Measurements from ENCODE around the gene MIGA2.

The MIGA2 gene

GRCh38 chr9:129074106-129074505, 37.7 kb downstream of the MIGA2 start:
- DNase-seq = no peak

DNA sequence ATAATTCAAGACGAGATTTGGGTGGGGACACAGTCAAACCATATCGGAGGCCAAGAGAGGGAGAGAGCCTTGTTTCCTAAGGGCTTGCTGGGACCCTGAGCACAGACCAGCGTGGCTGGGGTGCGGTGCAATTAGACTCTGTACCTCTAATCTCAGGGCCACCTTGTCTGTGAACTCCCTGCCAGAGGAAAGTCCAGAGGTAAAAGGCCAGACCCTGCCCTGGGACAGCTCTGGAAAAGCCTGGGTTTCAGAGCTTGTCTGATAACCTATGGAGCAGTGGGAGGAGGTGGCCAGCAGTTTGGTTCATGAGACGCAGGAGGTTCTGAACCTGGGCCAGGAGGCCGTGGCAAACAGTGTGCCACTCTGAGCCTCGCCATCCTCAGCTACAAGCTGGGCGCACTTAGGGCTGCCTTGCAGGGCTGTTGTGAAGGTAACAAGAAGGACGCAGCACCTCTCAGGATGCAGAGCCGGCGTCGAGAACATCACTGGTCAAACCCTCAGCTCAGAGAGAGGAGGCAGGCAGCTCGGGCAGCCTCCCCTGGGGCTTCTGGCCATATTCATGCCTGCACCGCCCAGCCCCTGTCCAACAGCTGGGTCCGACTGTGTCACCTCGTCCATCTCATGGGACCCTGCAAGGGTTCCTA, 39.7 kb downstream of the MIGA2 start:
- no peak for DNase-seq

DNA sequence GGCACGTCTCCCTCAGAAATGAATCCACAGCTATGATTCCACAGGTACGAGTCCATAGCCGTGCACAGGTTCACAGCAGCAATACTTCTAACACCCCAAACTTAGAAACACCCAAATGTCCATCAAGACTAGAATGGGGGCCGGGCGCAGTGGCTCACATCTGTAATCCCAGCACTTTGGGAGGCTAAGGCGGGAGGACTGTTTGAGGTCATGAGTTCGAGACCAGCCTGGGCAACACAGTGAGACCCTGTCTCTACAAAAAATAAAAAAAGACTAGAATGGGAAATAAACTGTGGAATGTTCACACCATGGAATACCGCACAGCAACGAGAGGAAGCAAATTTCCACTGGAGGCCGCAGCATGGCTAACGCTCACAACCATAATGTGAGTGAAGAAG, 40.2 kb downstream of the MIGA2 start:
- DNase-seq = no peak

DNA sequence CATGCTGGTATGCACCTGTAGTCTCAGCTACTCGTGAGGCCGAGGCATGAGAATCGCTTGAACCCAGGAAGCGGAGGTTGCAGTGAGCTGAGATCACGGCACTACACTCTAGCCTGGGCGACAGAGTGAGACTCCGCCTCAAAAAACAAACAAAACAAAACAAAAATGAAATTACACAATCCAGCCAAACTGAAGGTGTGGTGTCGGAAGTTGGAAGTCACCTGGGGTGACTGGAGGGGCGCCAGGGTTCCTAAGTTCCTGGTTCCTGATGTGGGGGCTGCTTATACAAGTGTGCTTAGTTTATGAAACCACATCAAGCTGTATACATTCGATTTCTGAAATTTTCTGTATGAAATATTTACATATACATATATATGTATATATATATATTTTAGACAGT, 40.8 kb downstream of the MIGA2 start:
- DNase-seq = no peak

GRCh38 chr9:129078691-129079503, 42.5 kb downstream of the MIGA2 start:
- DNase-seq = no peak

- no peak for DNase-seq
These were observed 43.4 kb downstream of the MIGA2 start for GRCh38 chr9:129079829-129080228.

- DNase-seq = no peak
These were observed 43.8 kb downstream of the MIGA2 start for GRCh38 chr9:129080298-129080600.

- peak; percentile 96 for DNase-seq
These were observed 44.4 kb downstream of the MIGA2 start, which contains the start of gene DOLPP1 for GRCh38 chr9:129080601-129081387. TSS of gene DOLPP1 (plus strand) at chr9:129081111. CDS start at chr9:129081132, 21 bp downstream.

GRCh38 chr9:129081388-129081904, 45.0 kb downstream of the MIGA2 start:
- DNase-seq = no peak

GRCh38 chr9:129084087-129084486, 47.7 kb downstream of the MIGA2 start:
- no peak for DNase-seq

DNA sequence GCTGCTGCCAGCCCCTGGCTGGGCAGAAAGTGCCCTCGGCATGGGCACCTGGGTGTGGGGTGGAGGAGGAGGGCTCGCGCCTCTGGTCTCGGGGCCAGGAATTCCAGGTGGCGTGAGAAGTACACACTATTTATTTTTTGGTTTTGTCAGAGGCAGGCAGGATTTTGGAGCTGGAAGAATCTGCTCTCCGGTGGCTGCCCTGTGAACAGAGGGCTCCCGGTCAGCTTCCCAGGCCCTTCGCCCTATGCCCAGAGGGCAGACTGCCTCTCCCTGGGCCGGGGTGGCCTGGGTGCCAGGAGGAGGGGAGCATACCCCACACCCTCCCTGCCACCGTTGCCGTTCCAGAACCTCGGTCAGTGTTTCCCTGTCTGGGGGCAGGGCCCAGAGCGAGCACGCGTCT, 52.8 kb downstream of the MIGA2 start:
- DNase-seq = no peak

GRCh38 chr9:129093602-129094386, 57.4 kb downstream of the MIGA2 start:
- no peak for DNase-seq

DNA sequence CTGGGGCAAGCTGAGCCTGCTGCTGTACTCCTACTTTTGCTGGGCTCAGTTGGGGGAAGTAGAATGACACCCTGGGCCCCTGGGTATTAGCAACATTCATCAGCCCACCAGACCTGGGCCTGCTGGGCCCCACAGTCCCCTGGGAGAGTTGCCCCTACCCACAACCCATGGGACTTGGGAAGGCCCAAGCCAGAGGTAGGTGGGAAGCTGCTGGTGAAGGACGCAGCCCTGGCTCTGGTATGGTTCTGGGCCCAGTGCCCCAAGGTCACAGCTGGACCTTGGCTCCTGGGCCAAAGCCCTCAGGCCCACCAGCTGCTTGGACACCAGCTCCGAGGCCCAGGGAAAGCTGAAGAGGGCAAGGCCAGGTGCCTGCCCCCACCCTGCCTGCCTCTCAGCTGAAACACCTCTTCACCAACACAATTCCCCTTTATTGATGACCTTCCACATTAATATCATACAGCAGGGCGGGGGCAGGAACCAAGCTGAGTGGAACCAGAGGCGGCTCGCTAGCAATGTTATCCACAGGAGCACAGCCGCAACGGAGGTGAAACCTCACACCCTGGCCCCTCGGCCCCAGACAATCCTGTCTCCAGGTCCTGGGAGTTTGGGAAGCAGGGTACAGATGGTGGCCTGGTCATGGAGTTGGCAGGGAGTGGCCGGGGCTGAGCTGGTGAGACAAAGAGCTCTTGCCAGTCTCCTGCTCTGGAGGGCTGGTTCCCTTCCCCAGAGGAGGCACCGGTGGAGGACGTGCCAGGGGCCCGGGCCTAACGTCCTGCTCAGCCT, 58.2 kb downstream of the MIGA2 start:
- no peak for DNase-seq

DNA sequence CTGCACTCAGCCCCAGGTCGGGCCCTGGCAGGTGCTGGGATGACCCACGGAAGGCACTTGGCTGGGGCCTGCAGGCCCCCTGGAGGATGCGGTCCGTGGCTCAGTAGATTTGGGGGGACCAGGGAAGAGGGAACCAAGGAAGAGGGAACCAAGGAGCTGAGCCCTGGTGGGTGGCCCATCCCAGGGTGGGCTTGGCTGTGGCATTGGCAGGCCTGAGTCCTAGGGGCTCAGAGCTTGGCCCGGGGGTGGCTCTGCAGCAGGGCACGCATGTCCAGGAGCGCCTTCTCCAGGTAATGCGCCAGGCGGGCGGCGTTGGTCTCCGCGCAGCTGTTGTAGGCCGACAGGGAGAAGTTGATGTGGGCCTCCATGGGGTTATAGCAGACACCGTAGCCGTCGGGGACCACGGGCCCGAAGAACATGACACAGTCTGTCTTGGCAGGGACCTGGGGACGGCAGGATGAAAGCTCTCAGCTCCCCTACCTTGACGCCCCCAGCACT, 58.8 kb downstream of the MIGA2 start:
- DNase-seq = no peak

- DNase-seq = no peak
These were observed 59.5 kb downstream of the MIGA2 start for GRCh38 chr9:129095908-129096307.

DNA sequence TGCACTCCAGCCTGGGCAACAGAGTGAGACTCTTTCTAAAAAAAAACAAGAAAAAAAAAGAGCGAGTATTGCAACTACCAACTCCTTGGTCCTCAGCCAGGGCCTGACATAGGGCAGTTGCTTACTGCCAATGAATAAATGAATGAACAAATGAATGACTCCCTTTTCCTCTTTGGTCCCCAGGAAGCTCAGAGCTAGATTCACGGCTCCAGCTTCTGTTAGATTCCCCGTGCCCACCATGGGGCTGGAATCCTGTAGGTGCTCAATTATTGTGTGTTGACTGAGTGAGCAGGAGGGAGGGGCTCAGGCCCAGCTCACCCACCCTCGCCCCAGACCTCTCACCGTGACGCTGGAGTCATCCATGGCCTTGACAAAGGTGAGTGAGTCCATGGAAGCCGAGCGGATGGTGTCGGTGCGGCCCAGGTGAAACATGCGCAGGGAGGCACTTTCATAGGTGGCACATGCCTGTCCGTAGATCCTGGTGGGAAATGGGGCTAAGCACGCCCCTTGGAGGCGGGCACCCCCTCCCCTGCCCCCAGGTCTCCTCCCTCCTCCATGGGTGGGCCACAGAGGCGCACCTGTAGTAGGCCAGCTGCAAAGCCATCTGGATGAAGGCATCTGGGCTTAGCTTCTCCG, 61.4 kb downstream of the MIGA2 start:
- no peak for DNase-seq

DNA sequence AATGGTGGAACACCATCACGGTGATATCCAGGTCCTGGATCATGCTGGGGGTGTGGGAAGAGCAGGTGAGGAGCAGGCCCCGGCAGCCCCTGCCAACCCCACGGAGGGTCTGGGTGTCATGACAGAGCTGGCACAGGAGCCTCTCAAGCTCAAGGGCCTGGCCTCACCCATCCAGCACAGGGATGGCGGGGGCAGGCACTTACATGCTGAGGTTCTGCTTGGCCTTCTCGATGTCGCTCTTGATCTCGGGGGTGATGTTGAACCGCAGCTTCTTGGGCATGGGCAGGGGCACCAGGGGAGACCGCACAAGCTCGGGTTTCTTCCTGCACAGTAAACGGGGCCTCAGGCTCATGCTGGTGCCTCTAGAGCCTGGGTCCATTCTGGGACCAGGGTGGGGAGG, 61.9 kb downstream of the MIGA2 start:
- DNase-seq = no peak

DNA sequence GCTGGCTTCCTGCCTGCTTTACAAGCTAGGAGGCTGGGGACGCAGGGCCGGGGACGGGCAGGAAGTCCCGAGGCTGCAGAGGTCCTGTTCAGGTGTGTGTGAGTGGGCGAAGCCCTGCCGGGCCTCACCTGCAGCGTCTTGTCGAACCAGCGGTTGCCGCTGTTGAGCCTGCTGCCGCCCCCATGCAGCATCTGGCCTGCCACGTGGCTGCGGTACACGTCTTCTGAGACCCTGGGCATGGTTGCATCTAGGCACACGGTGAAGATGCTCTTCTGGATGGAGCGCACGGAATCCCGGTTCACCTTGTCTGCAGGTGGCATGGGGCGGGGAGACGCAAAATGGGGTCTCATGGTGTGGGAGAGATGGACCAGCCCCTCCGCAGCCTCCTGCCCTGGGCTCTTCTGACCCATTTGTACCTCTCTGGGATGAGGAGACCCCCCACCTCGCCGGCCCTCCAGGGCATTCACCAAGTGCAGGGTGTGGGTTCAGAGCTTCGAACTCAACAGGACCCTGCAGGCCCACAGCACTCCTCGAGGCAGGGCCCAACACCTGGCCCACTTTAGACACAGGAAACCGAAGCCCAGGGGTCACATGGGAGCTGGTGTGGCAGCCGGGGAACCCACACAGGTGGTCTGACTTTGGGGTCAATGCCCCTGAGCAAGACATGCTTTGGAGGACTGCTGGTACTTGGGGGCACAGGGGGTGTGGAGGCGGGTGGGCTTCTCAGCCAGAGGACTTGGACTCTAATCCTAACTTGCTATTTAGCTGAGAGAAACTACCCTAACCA, 64.2 kb downstream of the MIGA2 start:
- no peak for DNase-seq

DNA sequence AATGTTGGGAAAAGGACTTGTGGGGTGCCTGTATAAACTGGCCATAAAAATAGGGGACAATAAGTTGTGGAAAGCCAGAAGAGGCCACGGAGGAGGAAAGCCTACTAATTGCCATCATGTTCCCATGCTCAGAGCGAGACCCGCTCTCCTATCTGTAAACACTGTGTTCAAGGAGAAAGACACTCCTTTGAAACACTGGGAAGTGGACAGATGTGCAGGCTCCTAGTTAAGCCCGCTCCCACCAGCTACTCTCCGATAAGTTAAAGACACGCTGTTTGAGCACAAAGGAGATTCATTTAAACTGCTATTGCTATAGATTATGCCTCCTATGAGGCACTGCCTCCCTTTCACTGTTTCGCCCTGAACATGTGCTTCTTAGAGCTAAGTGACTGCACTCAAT, 64.9 kb downstream of the MIGA2 start:
- DNase-seq = no peak

GRCh38 chr9:129102095-129102525, 65.7 kb downstream of the MIGA2 start:
- no peak for DNase-seq

All from SHP77 treated with DMSO at 0.1 percent for 48 hours (cell line).